ENCODE data around the gene CIB1. TPM values are rescaled to one million over a fixed set of nuclear protein-coding genes. Genes with fewer than 3 reads are reported as not detected.

Gene CIB1
- total and polyA plus RNA-seq, 2 of the 8 experiments (the other 6 are each of a cell fraction or from before 2014, with no cell fraction given), result 26.0 to 63.5 TPM

- TF ChIP-seq CREB1 (IDR thresholded peaks at IDR 0.05) (no peak), ATF3 (IDR thresholded peaks at IDR 0.05; ENCODE audit: insufficient read depth, low read depth, low read length) (no peak), ZNF274 (IDR thresholded peaks at IDR 0.05; ENCODE audit: borderline replicate concordance, extremely low read depth, low read length) (no peak), YY1 (IDR thresholded peaks at IDR 0.05; ENCODE audit: low read depth, low read length) (no peak), KDM4A (IDR thresholded peaks at IDR 0.05; ENCODE audit: low read depth, low read length, severe bottlenecking) (no peak), RFX5 (IDR thresholded peaks at IDR 0.05; ENCODE audit: borderline replicate concordance, low read depth, low read length) (no peak), NANOG (IDR thresholded peaks at IDR 0.05; ENCODE audit: insufficient read depth, low read depth, low read length, poor library complexity, severe bottlenecking) (no peak), CTBP2 (IDR thresholded peaks at IDR 0.05; ENCODE audit: borderline replicate concordance, insufficient read depth, insufficient read length, low read length) (no peak), CTCF (IDR thresholded peaks at IDR 0.05; ENCODE audit: control extremely low read depth in 1 of 3, insufficient read depth in 1 of 3, low read depth in 1 of 3, low read length in 3 of 3) (peak; percentile 68 to 69 (median 69)), RAD21 (IDR thresholded peaks at IDR 0.05 in 1 of 2, conservative IDR thresholded peaks at IDR 0.05 in 1 of 2; ENCODE audit: low read depth in 2 of 2, low read length in 2 of 2) (peak; percentile 59 to 69), NRF1 (IDR thresholded peaks at IDR 0.05; ENCODE audit: low read depth, low read length) (no peak), EP300 (IDR thresholded peaks at IDR 0.05; ENCODE audit: borderline replicate concordance in 1 of 2, low read depth in 2 of 2, low read length in 2 of 2) (no peak), TAF7 (optimal IDR thresholded peaks at IDR 0.05; ENCODE audit: borderline replicate concordance, low read depth, low read length) (no peak), KDM5A (IDR thresholded peaks at IDR 0.05; ENCODE audit: low read length) (no peak), CHD1 (IDR thresholded peaks at IDR 0.05; ENCODE audit: low read depth, low read length) (no peak), POLR2A (IDR thresholded peaks at IDR 0.05; ENCODE audit: control extremely low read depth in 1 of 2, low read depth in 2 of 2, low read length in 2 of 2) (0 out of 3 replicates have a peak, but pooled peaks of 1 of the 2 experiments have one; percentile 37), BACH1 (IDR thresholded peaks at IDR 0.05; ENCODE audit: low read length) (no peak), CEBPB (IDR thresholded peaks at IDR 0.05; ENCODE audit: low read depth, low read length) (no peak), KDM1A (IDR thresholded peaks at IDR 0.05; ENCODE audit: borderline replicate concordance, low read length) (no peak), RBBP5 (IDR thresholded peaks at IDR 0.05; ENCODE audit: borderline replicate concordance, low read depth, low read length) (no peak)
Measured at GRCh38 chr15:90219421-90220141, 14.2 kb downstream of the CIB1 start (continued).
